DND-41 (cell line): ENCODE results near the gene AGPAT4.
A peak's percentile ranks its signal among the peaks of the same experiment; 100 is the strongest.

Experiments used
- ATAC-seq: fragments of 200-7000 bp; cut with Tn5 transposase; 3 replicates; pipeline ENCODE4 v1.9.1; 2021; ENCODE audit warnings: low read depth; ENCODE audit not compliant: insufficient read depth
- DNase-seq: peaks from one replicate; pipeline ENCODE4 v3.0.0-alpha.2; 2020
- H2AFZ ChIP-seq: 2 replicates; pipeline ENCODE4 v1.6.0; 2012; ENCODE audit warnings: low read depth, low read length
- H3K27ac ChIP-seq: 2 replicates; pipeline ENCODE4 v1.5.1; 2012; ENCODE audit warnings: low read length, inconsistent platforms
- H3K27me3 ChIP-seq: fragments of 200-600 bp; sonication (generic); 2 replicates; pipeline ENCODE4 v1.6.0; 2012; ENCODE audit warnings: low read length, mild to moderate bottlenecking, inconsistent platforms; ENCODE audit not compliant: insufficient read depth, poor library complexity
- H3K36me3 ChIP-seq: 2 replicates; pipeline ENCODE4 v1.5.1; 2012; ENCODE audit warnings: low read length, inconsistent platforms; ENCODE audit not compliant: insufficient read depth
- H3K4me1 ChIP-seq: 2 replicates; pipeline ENCODE4 v1.5.1; 2012; ENCODE audit warnings: mild to moderate bottlenecking, low read length; ENCODE audit not compliant: insufficient read depth
- H3K4me2 ChIP-seq: 2 replicates; pipeline ENCODE4 v1.6.0; 2012; ENCODE audit warnings: mild to moderate bottlenecking, moderate library complexity, low read length, inconsistent platforms; ENCODE audit not compliant: insufficient read depth
- H3K4me3 ChIP-seq, 2 experiments: fragments of 200-600 bp in 1 of 2; shearing (Covaris generic) in 1 of 2; 2 replicates each; pipeline ENCODE4 v1.5.1; 2012 to 2016; ENCODE audit warnings: inconsistent platforms in 2 of 2, low read length in 2 of 2, mild to moderate bottlenecking in 2 of 2, low read depth in 1 of 2, moderate library complexity in 1 of 2
- H3K79me2 ChIP-seq: 2 replicates; pipeline ENCODE4 v1.6.0; 2012; ENCODE audit warnings: low read length, inconsistent platforms; ENCODE audit not compliant: insufficient read depth
- H3K9ac ChIP-seq: 2 replicates; pipeline ENCODE4 v1.6.0; 2012; ENCODE audit warnings: low read depth, mild to moderate bottlenecking, inconsistent platforms, low read length, moderate library complexity
- H3K9me3 ChIP-seq: 2 replicates; pipeline ENCODE4 v1.5.1; 2012; ENCODE audit warnings: low read length, moderate library complexity, mild to moderate bottlenecking, inconsistent platforms; ENCODE audit not compliant: insufficient read depth, severe bottlenecking
- H4K20me1 ChIP-seq: 2 replicates; pipeline ENCODE4 v1.6.0; 2012; ENCODE audit warnings: low read length; ENCODE audit not compliant: insufficient read depth
- CTCF ChIP-seq: IDR thresholded peaks from 2 replicates; pipeline ENCODE4 v1.5.1; 2012; ENCODE audit warnings: borderline replicate concordance, low read length, moderate library complexity, mild to moderate bottlenecking; ENCODE audit not compliant: poor library complexity, severe bottlenecking; ENCODE audit errors: extremely low read depth
- EZH2 ChIP-seq: IDR thresholded peaks from 3 replicates; pipeline ENCODE4 v1.6.1; 2012; ENCODE audit warnings: borderline replicate concordance, low read depth, mild to moderate bottlenecking, moderate library complexity, low read length, inconsistent platforms; ENCODE audit not compliant: severe bottlenecking

AGPAT4 gene

DNA sequence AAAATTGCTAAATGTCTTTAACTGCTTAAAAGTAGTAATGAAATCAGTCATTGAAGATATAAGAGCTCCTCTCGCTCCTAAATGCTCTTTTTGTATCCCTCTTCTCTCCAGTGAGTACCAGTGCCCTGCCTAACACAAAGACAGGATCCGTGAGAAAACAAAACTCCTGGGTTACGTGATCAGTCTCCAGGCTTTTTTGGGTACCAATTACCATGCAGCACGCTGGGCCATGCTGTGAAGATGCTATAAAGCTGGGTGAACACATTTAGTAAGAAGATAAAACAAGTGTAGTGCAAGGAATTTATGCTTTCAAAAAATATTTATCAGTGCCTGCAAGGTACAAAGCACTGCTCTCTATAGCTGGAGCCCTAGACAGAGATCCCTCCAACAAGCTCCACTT is 66.7 kb downstream of the AGPAT4 start:
- ATAC-seq (no peak), DNase-seq (no peak)
- H3K79me2 ChIP-seq: no peaks in the 10 kb centered on the region
- no peak overlapping the region for H2AFZ ChIP-seq
- no peak overlapping the region for H3K4me2 ChIP-seq
- H3K27me3 ChIP-seq: no peaks in the 10 kb centered on the region
- TF ChIP-seq EZH2 (no peak), CTCF (no peak)
- H3K4me1 ChIP-seq: no peaks in the 10 kb centered on the region
- H3K27ac ChIP-seq: no peak overlapping the region
- no peak overlapping the region for H3K4me3 ChIP-seq
- no peak overlapping the region for H3K9ac ChIP-seq
- no peaks in the 10 kb centered on the region for H3K36me3 ChIP-seq
- peaks cover 11% of the 10 kb centered on the region for H3K9me3 ChIP-seq
- H4K20me1 ChIP-seq: no peaks in the 10 kb centered on the region

- H3K4me3 ChIP-seq: no peak overlapping the region
- DNase-seq: no peak
- ATAC-seq: no peak
- no peak overlapping the region for H3K4me2 ChIP-seq
- H2AFZ ChIP-seq: no peak overlapping the region
- H3K27me3 ChIP-seq: no peaks in the 10 kb centered on the region
- TF ChIP-seq EZH2 (no peak), CTCF (no peak)
- no peaks in the 10 kb centered on the region for H4K20me1 ChIP-seq
- no peaks in the 10 kb centered on the region for H3K36me3 ChIP-seq
- no peak overlapping the region for H3K9ac ChIP-seq
- no peaks in the 10 kb centered on the region for H3K79me2 ChIP-seq
- no peaks in the 10 kb centered on the region for H3K4me1 ChIP-seq
- H3K9me3 ChIP-seq: peaks cover 6% of the 10 kb centered on the region
- no peak overlapping the region for H3K27ac ChIP-seq
These were observed 68.8 kb downstream of the AGPAT4 start for GRCh38 chr6:161204866-161205557.

GRCh38 chr6:161200610-161201370 is 73.1 kb downstream of the AGPAT4 start:
- Histone ChIP-seq H3K27me3 (no peaks in the 10 kb centered on the region), H4K20me1 (no peaks in the 10 kb centered on the region), H2AFZ (no peak overlapping the region), H3K79me2 (no peaks in the 10 kb centered on the region), H3K4me1 (no peaks in the 10 kb centered on the region), H3K9ac (no peak overlapping the region), H3K36me3 (no peaks in the 10 kb centered on the region), H3K4me2 (no peak overlapping the region), H3K9me3 (no peaks in the 10 kb centered on the region), H3K27ac (no peak overlapping the region), H3K4me3 (no peak overlapping the region)
- DNase-seq (no peak), ATAC-seq (no peak)
- TF ChIP-seq CTCF (peak; percentile 20), EZH2 (no peak)
